Measurements from ENCODE around the gene PPCDC. TPM values are rescaled to one million over a fixed set of nuclear protein-coding genes. Genes with fewer than 3 reads are reported as not detected.
A peak's percentile ranks its signal among the peaks of the same experiment; 100 is the strongest.

PPCDC gene
- total RNA-seq, 1 donor from 2014 or later: 17.2 TPM

DNA sequence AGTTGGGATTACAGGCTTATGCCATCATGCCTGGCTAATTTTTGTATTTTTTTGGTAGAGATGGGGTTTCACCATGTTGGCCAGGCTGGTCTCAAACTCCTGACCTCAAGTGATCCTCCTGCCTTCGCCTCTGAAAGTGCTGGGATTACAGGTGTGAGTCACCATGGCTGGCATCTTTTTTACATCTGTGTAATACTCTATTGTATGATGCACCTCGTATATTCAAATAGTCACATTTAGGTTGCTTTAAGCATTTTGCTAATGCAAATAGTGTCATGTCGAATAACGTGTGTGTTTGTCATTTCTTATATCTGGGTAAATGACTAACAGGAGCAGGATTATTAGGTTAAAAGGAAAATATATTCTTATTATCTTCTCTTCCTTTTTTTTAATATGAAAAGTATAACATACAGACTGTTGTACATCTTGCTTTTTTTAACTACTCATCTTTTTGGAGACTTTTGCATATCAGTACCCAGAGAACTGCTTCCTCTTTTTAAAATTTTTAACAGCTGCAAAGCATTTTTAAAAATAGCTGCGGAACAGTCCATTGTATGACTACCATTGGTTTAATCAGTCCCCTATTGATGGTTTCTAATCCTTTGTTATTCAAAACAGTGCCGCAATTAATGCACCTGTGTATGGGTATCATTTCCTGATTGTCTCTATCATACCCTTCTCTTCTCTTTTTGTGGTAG is 14.6 kb upstream of the PPCDC start:
- TF ChIP-seq, protein P1, sequence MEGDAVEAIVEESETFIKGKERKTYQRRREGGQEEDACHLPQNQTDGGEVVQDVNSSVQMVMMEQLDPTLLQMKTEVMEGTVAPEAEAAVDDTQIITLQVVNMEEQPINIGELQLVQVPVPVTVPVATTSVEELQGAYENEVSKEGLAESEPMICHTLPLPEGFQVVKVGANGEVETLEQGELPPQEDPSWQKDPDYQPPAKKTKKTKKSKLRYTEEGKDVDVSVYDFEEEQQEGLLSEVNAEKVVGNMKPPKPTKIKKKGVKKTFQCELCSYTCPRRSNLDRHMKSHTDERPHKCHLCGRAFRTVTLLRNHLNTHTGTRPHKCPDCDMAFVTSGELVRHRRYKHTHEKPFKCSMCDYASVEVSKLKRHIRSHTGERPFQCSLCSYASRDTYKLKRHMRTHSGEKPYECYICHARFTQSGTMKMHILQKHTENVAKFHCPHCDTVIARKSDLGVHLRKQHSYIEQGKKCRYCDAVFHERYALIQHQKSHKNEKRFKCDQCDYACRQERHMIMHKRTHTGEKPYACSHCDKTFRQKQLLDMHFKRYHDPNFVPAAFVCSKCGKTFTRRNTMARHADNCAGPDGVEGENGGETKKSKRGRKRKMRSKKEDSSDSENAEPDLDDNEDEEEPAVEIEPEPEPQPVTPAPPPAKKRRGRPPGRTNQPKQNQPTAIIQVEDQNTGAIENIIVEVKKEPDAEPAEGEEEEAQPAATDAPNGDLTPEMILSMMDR (IDR thresholded peaks at IDR 0.05; ENCODE audit: unreplicated experiment): no peak
- Mint-ChIP-seq H3K36me3 (peaks cover 6% of the 10 kb centered on the region), H3K4me3 (no peak overlapping the region), H3K27me3 (ENCODE audit: low read depth) (no peaks in the 10 kb centered on the region), H3K4me1 (peaks cover 5% of the 10 kb centered on the region), H3K9me3 (no peaks in the 10 kb centered on the region), H3K27ac (no peak overlapping the region)
- no peak for DNase-seq (ENCODE audit: low spot score in 2 of 2, unreplicated experiment in 2 of 2)

- Mint-ChIP-seq H3K9me3 (no peaks in the 10 kb centered on the region), H3K4me1 (no peaks in the 10 kb centered on the region), H3K27ac (no peak overlapping the region), H3K27me3 (ENCODE audit: low read depth) (no peaks in the 10 kb centered on the region), H3K36me3 (peaks cover 19% of the 10 kb centered on the region), H3K4me3 (no peak overlapping the region)
- TF ChIP-seq, protein P1 (IDR thresholded peaks at IDR 0.05; ENCODE audit: unreplicated experiment): no peak
- no peak for DNase-seq (ENCODE audit: low spot score in 2 of 2, unreplicated experiment in 2 of 2)
Observed at GRCh38 chr15:75016431-75016830, 7.0 kb upstream of the PPCDC start.

DNA sequence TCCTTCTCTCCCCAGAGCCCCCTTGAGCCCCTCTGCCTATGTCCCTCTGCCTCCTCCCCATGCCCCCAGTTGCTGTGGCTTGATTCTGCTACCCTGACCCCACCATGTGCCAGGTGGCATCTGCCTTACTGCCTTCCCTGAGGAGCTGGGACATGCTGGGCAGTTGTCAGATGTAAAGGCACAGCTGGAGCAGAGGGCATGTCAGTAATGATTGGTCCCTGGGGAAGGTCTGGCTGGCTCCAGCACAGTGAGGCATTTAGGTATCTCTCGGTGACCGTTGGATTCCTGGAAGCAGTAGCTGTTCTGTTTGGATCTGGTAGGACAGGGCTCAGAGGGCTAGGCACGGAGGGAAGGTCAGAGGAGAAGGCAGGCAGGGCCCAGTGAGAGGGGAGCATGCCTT is 3.5 kb upstream of the PPCDC start:
- H3K27ac Mint-ChIP-seq: no peak overlapping the region
- TF ChIP-seq, protein P1 (IDR thresholded peaks at IDR 0.05; ENCODE audit: unreplicated experiment): no peak
- H3K4me1 Mint-ChIP-seq: peaks cover 6% of the 10 kb centered on the region
- no peak overlapping the region for H3K4me3 Mint-ChIP-seq
- peaks cover 11% of the 10 kb centered on the region for H3K36me3 Mint-ChIP-seq
- DNase-seq (ENCODE audit: low spot score in 2 of 2, unreplicated experiment in 2 of 2): no peak
- no peaks in the 10 kb centered on the region for H3K9me3 Mint-ChIP-seq
- H3K27me3 Mint-ChIP-seq (ENCODE audit: low read depth): no peaks in the 10 kb centered on the region

GRCh38 chr15:75021341-75021740 is 2.0 kb upstream of the PPCDC start:
- Mint-ChIP-seq H3K27me3 (ENCODE audit: low read depth) (no peaks in the 10 kb centered on the region), H3K4me1 (peaks cover 11% of the 10 kb centered on the region), H3K4me3 (no peak overlapping the region), H3K36me3 (peaks cover 9% of the 10 kb centered on the region), H3K27ac (no peak overlapping the region), H3K9me3 (no peaks in the 10 kb centered on the region)
- DNase-seq (ENCODE audit: low spot score in 2 of 2, unreplicated experiment in 2 of 2): no peak
- TF ChIP-seq, protein P1 (IDR thresholded peaks at IDR 0.05; ENCODE audit: unreplicated experiment): no peak

DNA sequence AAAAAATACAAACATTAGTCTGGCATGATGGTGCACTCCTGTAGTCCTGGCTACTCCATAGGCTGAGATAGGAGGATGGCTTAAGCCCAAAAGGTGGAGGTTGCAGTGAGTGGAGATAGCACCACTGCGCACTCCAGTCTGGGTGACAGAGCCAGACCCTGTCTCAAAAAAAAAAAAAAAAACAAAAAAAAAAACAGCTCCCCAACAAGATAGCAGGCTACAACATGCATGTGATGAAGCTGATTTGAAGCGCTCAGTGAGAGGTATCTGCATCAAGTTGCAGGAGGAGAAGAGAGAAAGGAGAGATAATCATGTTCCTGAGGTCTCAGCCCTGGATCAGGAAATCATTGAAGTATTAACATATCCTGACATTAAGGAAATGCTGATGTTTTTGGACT is 608 bp upstream of the PPCDC start:
- Mint-ChIP-seq H3K4me3 (peak overlapping the region; percentile 98), H3K27me3 (ENCODE audit: low read depth) (no peaks in the 10 kb centered on the region), H3K4me1 (peaks cover 11% of the 10 kb centered on the region), H3K9me3 (no peaks in the 10 kb centered on the region), H3K36me3 (peaks cover 6% of the 10 kb centered on the region), H3K27ac (no peak overlapping the region)
- TF ChIP-seq, protein P1 (IDR thresholded peaks at IDR 0.05; ENCODE audit: unreplicated experiment): no peak
- no peak for DNase-seq (ENCODE audit: low spot score in 2 of 2, unreplicated experiment in 2 of 2)
